Endothelial cell of umbilical vein (primary cell): Measurements from ENCODE around the gene WLS.
"Not testable (repeated sequence)": the region's sequence is repeated elsewhere in the genome, so short reads cannot be mapped to it uniquely, and the experiment has no call there.

Experiments
- CTCF ChIP-seq, 2 donors: IDR thresholded peaks; 1 replicate in 1 of 2; 2 replicates in 1 of 2; pipeline ENCODE4 v1.5.1; 2011; ENCODE audit warnings: low read length in 2 of 2, mild to moderate bottlenecking in 2 of 2, moderate library complexity in 2 of 2, control low read depth in 1 of 2, inconsistent platforms in 1 of 2, low read depth in 1 of 2; ENCODE audit not compliant: insufficient read depth in 1 of 2; ENCODE audit errors: extremely low read depth in 1 of 2
- EZH2 ChIP-seq: IDR thresholded peaks from 2 replicates; pipeline ENCODE4 v1.6.1; 2012; ENCODE audit warnings: borderline replicate concordance, low read depth, mild to moderate bottlenecking, moderate library complexity, low read length, inconsistent platforms; ENCODE audit not compliant: severe bottlenecking
- MYC ChIP-seq: IDR thresholded peaks from one replicate; pipeline ENCODE4 v1.6.1; 2011; ENCODE audit warnings: mild to moderate bottlenecking, low read depth, low read length
- POLR2A ChIP-seq: IDR thresholded peaks from 2 replicates; pipeline ENCODE4 v1.6.1; 2012; ENCODE audit warnings: low read depth, mild to moderate bottlenecking, control low read depth, low read length
- TF ChIP-seq, protein P1 (sequence below): IDR thresholded peaks from 2 replicates; pipeline ENCODE4 v1.6.1; 2011; ENCODE audit not compliant: insufficient read depth, insufficient read length

- not testable (repeated sequence) for TF ChIP-seq EZH2; CTCF (IDR thresholded peaks at IDR 0.05; ENCODE audit: extremely low read depth in 1 of 2, insufficient read depth in 1 of 2, low read depth in 1 of 2, low read length in 2 of 2); MYC; POLR2A
- TF ChIP-seq, protein P1, sequence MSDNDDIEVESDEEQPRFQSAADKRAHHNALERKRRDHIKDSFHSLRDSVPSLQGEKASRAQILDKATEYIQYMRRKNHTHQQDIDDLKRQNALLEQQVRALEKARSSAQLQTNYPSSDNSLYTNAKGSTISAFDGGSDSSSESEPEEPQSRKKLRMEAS, result not testable (repeated sequence)
Measured at GRCh38 chr1:68256824-68257223, 24.5 kb upstream of the WLS start.
